ENCODE data around the gene CCL15.
"Not testable (repeated sequence)": the region's sequence is repeated elsewhere in the genome, so short reads cannot be mapped to it uniquely, and the experiment has no call there.

Gene CCL15

GRCh38 chr17:36001110-36001771 lies at the start of gene CCL15:
Gene CCL15 (minus strand): TSS chr17:36001553. CDS start chr17:36001492, 61 bp downstream.
- no peak for DNase-seq (ENCODE audit: low read depth, low spot score)

- DNase-seq (ENCODE audit: low read depth, low spot score), result no peak
Observed at GRCh38 chr17:36049643-36050042, 48.3 kb upstream of the CCL15 start.

- DNase-seq (ENCODE audit: low read depth, low spot score), result no peak
Observed at GRCh38 chr17:36048066-36048465, 46.7 kb upstream of the CCL15 start.

- DNase-seq (ENCODE audit: low read depth, low spot score), result no peak
Observed at GRCh38 chr17:36036235-36036634, 34.9 kb upstream of the CCL15 start.

GRCh38 chr17:36034127-36034526 lies 32.8 kb upstream of the CCL15 start:
- no peak for DNase-seq (ENCODE audit: low read depth, low spot score)

- no peak for DNase-seq (ENCODE audit: low read depth, low spot score)
Observed at GRCh38 chr17:36030956-36031355, 29.6 kb upstream of the CCL15 start.

- DNase-seq (ENCODE audit: low read depth, low spot score), result no peak
Observed at GRCh38 chr17:36027761-36028160, 26.4 kb upstream of the CCL15 start.

- no peak for DNase-seq (ENCODE audit: low read depth, low spot score)
Observed at GRCh38 chr17:36024106-36024869, 22.9 kb upstream of the CCL15 start.

- DNase-seq (ENCODE audit: low read depth, low spot score), result no peak
Observed at GRCh38 chr17:36019423-36019822, 18.1 kb upstream of the CCL15 start.

- no peak for DNase-seq (ENCODE audit: low read depth, low spot score)
Observed at GRCh38 chr17:36017799-36018198, 16.4 kb upstream of the CCL15 start, which contains the start of gene CCL23. Gene CCL23 (minus strand): TSS chr17:36017972. CDS start chr17:36017897, 75 bp downstream.

- no peak for DNase-seq (ENCODE audit: low read depth, low spot score)
Observed at GRCh38 chr17:36016555-36016954, 15.2 kb upstream of the CCL15 start.

- DNase-seq (ENCODE audit: low read depth, low spot score), result not testable (repeated sequence)
Observed at GRCh38 chr17:36015895-36016294, 14.5 kb upstream of the CCL15 start.

GRCh38 chr17:36014946-36015345 lies 13.6 kb upstream of the CCL15 start:
- DNase-seq (ENCODE audit: low read depth, low spot score), result no peak

GRCh38 chr17:36011201-36011600 lies 9.8 kb upstream of the CCL15 start:
- DNase-seq (ENCODE audit: low read depth, low spot score), result no peak

GRCh38 chr17:36008998-36009665 lies 7.8 kb upstream of the CCL15 start:
- DNase-seq (ENCODE audit: low read depth, low spot score), result peak; percentile 59

GRCh38 chr17:36004594-36005108 lies 3.3 kb upstream of the CCL15 start:
- DNase-seq (ENCODE audit: low read depth, low spot score), result no peak

- no peak for DNase-seq (ENCODE audit: low read depth, low spot score)
Observed at GRCh38 chr17:36002631-36003030, 1.3 kb upstream of the CCL15 start.

- no peak for DNase-seq (ENCODE audit: low read depth, low spot score)
Observed at GRCh38 chr17:36001862-36002603, 680 bp upstream of the CCL15 start.

GRCh38 chr17:36000732-36001109 lies 632 bp downstream of the CCL15 start:
- no peak for DNase-seq (ENCODE audit: low read depth, low spot score)

GRCh38 chr17:35998756-35999155 lies 2.6 kb downstream of the CCL15 start:
- no peak for DNase-seq (ENCODE audit: low read depth, low spot score)

- no peak for DNase-seq (ENCODE audit: low read depth, low spot score)
Observed at GRCh38 chr17:35998018-35998545, 3.3 kb downstream of the CCL15 start.
